Measurements from ENCODE around the gene TAMALIN.
A peak's percentile ranks its signal among the peaks of the same experiment; 100 is the strongest.

TAMALIN gene

DNA sequence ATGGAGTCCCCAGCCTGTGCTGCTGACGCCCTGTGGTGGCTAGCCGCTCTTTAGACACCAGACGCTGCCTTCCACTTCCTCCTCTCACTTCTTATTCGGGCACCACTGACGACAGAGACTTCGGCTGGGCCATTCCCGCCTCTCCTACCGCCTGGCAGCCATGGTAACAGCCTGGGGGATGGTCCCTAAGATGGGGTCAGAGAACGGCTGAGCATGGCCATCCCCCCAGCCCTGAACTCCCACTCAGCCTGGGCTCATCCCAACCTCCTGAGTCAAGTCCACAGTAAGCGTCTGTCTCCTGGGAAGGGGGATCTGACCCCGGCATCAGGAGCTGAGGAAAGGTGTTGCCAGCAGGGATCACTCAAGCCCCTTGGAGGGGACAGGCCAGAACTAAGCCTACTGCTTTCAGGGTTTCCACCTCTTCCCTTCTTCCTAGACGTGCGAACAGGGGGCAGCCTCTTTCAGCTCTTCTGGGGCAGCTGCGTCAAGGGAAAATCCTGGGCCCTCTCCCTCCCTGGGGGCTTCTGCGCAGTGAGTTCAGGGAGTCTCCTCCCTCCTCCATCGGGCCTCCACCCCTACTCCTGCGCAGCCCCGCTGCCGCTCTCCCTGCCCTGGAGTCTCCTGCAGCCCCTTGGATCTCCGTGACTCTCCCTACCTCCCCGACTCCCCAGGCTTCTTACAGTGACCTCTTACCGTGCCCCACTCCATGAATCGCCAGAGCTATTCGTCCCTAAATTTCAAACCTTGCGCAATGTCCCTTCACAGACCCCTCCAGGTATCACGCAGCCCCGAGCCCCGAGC, 643 bp upstream of the TAMALIN start:
- peak overlapping the region; percentile 43 for H3K9ac ChIP-seq (ENCODE audit: low read length)
- peaks cover 2% of the 10 kb centered on the region for H3K4me1 ChIP-seq (ENCODE audit: control insufficient read depth, low read depth, low read length)
- H3K79me1 ChIP-seq (ENCODE audit: low read length), result no peaks in the 10 kb centered on the region
- H2BK120ac ChIP-seq (ENCODE audit: low read depth, low read length), result no peak overlapping the region
- DNase-seq, result peak; percentile 76
- no peak overlapping the region for H2BK5ac ChIP-seq (ENCODE audit: low read length)
- no peak overlapping the region for H2BK15ac ChIP-seq (replicated peaks; ENCODE audit: low read depth)
- no peak overlapping the region for H3K4me3 ChIP-seq (ENCODE audit: low read length)
- no peak overlapping the region for H2AK5ac ChIP-seq (ENCODE audit: low read length)
- peak overlapping the region; percentile 20 for H3K4me2 ChIP-seq (ENCODE audit: low read length)
- no peak overlapping the region for H3K23ac ChIP-seq (ENCODE audit: low read length)
- peak overlapping the region; percentile 62 for H3K56ac ChIP-seq (ENCODE audit: low read length)
- no peak overlapping the region for H4K5ac ChIP-seq (ENCODE audit: low read length)
- no CpG with 5 or more reads among the region's 28 CpGs for WGBS (ENCODE audit: extremely low coverage, insufficient coverage, low lambda C conversion rate)
- H3K4ac ChIP-seq (ENCODE audit: low read depth, low read length), result no peak overlapping the region
- H4K8ac ChIP-seq (ENCODE audit: low read depth, low read length), result no peak overlapping the region
- no peaks in the 10 kb centered on the region for H3K27me3 ChIP-seq (ENCODE audit: insufficient read depth, low read length, poor library complexity)
- H3K27ac ChIP-seq (ENCODE audit: low read depth, low read length), result no peak overlapping the region
- no peaks in the 10 kb centered on the region for H3K79me2 ChIP-seq (ENCODE audit: control insufficient read depth, insufficient read depth, low read length)
- no peak overlapping the region for H3K18ac ChIP-seq (ENCODE audit: low read length)
- no peaks in the 10 kb centered on the region for H3K36me3 ChIP-seq (ENCODE audit: control insufficient read depth, insufficient read depth, low read length)

DNA sequence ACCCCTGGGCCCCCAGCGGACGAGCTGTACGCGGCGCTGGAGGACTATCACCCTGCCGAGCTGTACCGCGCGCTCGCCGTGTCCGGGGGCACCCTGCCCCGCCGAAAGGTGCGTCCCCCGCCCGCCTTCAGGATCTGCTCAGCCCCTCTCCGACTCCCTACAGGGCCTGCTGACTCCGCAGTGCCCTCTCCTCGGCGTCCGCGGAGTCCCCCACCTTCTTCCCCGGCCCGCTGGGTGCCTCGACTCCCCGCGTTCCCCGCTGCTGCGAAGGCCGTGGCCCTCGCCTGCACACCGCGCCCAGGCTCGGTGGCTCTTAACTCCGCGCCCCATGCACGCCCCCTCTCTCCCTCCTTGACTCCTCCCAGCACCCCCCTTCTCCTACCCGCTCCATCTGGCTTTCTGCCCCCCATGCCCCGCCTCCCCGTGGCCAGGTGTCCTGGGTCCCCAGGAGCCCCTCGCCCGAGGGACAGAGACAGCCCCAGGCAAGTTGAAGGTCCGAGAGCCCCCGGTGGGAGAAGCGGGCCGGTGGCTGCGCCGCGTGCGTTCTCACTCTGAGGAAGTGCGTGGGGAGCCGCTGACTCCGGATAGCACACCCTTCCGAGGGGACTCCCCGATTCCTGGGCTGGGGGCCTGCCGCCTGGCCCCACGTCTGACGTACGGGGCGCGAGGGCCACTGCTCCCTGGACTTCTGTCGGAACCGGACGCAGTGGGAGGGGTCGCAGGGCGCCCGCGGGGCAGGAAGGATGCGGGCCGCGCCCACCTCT, 594 bp downstream of the TAMALIN start:
- Histone ChIP-seq H3K18ac (ENCODE audit: low read length) (peak overlapping the region; percentile 35), H3K4ac (ENCODE audit: low read depth, low read length) (no peak overlapping the region), H2AK5ac (ENCODE audit: low read length) (no peak overlapping the region), H3K56ac (ENCODE audit: low read length) (peak overlapping the region; percentile 91), H3K27me3 (ENCODE audit: insufficient read depth, low read length, poor library complexity) (no peaks in the 10 kb centered on the region), H3K23ac (ENCODE audit: low read length) (peak overlapping the region; percentile 81), H2BK15ac (replicated peaks; ENCODE audit: low read depth) (no peak overlapping the region), H3K36me3 (ENCODE audit: control insufficient read depth, insufficient read depth, low read length) (no peaks in the 10 kb centered on the region), H2BK120ac (ENCODE audit: low read depth, low read length) (no peak overlapping the region), H4K8ac (ENCODE audit: low read depth, low read length) (no peak overlapping the region), H2BK5ac (ENCODE audit: low read length) (no peak overlapping the region), H3K79me1 (ENCODE audit: low read length) (no peaks in the 10 kb centered on the region), H4K5ac (ENCODE audit: low read length) (no peak overlapping the region), H3K79me2 (ENCODE audit: control insufficient read depth, insufficient read depth, low read length) (no peaks in the 10 kb centered on the region), H3K9ac (ENCODE audit: low read length) (peak overlapping the region; percentile 82), H3K4me2 (ENCODE audit: low read length) (peak overlapping the region; percentile 92), H3K4me1 (ENCODE audit: control insufficient read depth, low read depth, low read length) (peaks cover 2% of the 10 kb centered on the region), H3K4me3 (ENCODE audit: low read length) (peak overlapping the region; percentile 51), H3K27ac (ENCODE audit: low read depth, low read length) (no peak overlapping the region)
- DNase-seq, result no peak
- no CpG with 5 or more reads among the region's 72 CpGs for WGBS (ENCODE audit: extremely low coverage, insufficient coverage, low lambda C conversion rate)

DNA sequence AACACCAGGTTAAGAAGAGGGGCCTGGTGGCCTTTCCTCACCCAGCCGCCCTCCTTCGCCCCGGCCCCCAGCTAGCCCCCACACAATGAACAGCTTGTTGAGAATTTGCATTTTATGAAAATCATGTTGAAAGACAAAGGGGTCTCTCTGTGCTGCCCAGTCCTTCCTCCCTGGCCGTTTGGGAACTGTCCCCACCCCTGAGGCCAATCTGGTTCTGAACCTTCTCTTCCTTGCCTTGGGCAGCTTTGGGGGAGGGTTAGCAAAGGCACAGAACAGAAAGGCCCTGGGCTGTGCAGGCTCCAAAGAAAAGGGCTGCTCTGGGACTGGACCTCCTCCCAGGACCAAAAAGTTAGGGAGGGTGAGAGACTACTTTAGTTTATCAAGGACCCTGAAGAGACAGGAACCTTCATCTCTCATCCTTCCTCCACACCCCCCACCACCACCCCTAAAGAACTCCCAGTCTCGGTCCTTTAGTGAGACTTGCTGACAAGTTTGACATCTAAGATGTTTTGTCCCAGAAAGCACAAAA, 1.3 kb downstream of the TAMALIN start:
- Histone ChIP-seq H2AK5ac (ENCODE audit: low read length) (no peak overlapping the region), H3K36me3 (ENCODE audit: control insufficient read depth, insufficient read depth, low read length) (no peaks in the 10 kb centered on the region), H4K5ac (ENCODE audit: low read length) (no peak overlapping the region), H3K18ac (ENCODE audit: low read length) (no peak overlapping the region), H3K9ac (ENCODE audit: low read length) (peak overlapping the region; percentile 82), H2BK120ac (ENCODE audit: low read depth, low read length) (no peak overlapping the region), H4K8ac (ENCODE audit: low read depth, low read length) (no peak overlapping the region), H3K79me2 (ENCODE audit: control insufficient read depth, insufficient read depth, low read length) (no peaks in the 10 kb centered on the region), H3K56ac (ENCODE audit: low read length) (peak overlapping the region; percentile 91), H3K4ac (ENCODE audit: low read depth, low read length) (no peak overlapping the region), H3K4me2 (ENCODE audit: low read length) (peak overlapping the region; percentile 92), H3K79me1 (ENCODE audit: low read length) (no peaks in the 10 kb centered on the region), H2BK5ac (ENCODE audit: low read length) (no peak overlapping the region), H3K4me1 (ENCODE audit: control insufficient read depth, low read depth, low read length) (peaks cover 2% of the 10 kb centered on the region), H2BK15ac (replicated peaks; ENCODE audit: low read depth) (no peak overlapping the region), H3K4me3 (ENCODE audit: low read length) (no peak overlapping the region), H3K23ac (ENCODE audit: low read length) (no peak overlapping the region), H3K27me3 (ENCODE audit: insufficient read depth, low read length, poor library complexity) (no peaks in the 10 kb centered on the region), H3K27ac (ENCODE audit: low read depth, low read length) (no peak overlapping the region)
- no peak for DNase-seq
- no CpG with 5 or more reads among the region's 5 CpGs for WGBS (ENCODE audit: extremely low coverage, insufficient coverage, low lambda C conversion rate)

DNA sequence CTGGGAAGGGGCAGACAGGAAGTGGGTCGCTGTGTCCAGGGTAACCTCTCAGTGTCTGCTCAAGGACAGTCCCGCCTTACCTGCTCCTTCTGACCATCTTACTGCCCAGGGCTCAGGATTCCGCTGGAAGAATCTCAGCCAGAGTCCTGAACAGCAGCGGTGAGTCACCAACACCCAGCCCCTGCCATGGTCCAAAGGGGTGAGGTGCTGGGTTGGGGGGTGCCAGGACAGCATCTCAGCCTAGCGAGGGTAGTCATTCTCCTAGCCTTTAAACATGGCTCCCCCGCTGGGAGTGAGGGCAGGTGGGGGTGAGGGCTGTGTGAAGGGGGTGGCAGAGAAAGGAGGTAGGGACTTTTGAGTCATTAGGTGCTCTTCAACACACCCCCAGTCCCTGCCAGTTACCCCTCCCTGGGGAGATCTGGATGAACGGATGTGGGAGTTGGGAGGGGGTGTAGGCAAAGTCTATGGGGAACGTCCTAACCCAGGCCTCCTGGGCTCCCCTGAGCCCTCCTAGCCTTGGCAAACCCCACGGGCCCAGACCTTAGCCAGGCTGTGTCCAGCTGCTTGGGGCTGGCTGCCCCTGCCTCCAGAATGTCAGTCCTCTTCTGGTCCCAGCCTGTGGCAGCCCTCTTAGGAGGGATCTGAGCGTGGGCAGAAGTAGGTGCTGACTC, 2.5 kb downstream of the TAMALIN start:
- Histone ChIP-seq H2BK15ac (replicated peaks; ENCODE audit: low read depth) (no peak overlapping the region), H2AK5ac (ENCODE audit: low read length) (no peak overlapping the region), H4K8ac (ENCODE audit: low read depth, low read length) (no peak overlapping the region), H3K9ac (ENCODE audit: low read length) (peak overlapping the region; percentile 18), H3K4me2 (ENCODE audit: low read length) (no peak overlapping the region), H3K4me1 (ENCODE audit: control insufficient read depth, low read depth, low read length) (peaks cover 4% of the 10 kb centered on the region), H3K23ac (ENCODE audit: low read length) (no peak overlapping the region), H3K36me3 (ENCODE audit: control insufficient read depth, insufficient read depth, low read length) (no peaks in the 10 kb centered on the region), H3K18ac (ENCODE audit: low read length) (no peak overlapping the region), H2BK120ac (ENCODE audit: low read depth, low read length) (no peak overlapping the region), H3K79me1 (ENCODE audit: low read length) (no peaks in the 10 kb centered on the region), H3K56ac (ENCODE audit: low read length) (no peak overlapping the region), H3K4me3 (ENCODE audit: low read length) (no peak overlapping the region), H3K27ac (ENCODE audit: low read depth, low read length) (no peak overlapping the region), H3K4ac (ENCODE audit: low read depth, low read length) (no peak overlapping the region), H2BK5ac (ENCODE audit: low read length) (no peak overlapping the region), H3K79me2 (ENCODE audit: control insufficient read depth, insufficient read depth, low read length) (no peaks in the 10 kb centered on the region), H4K5ac (ENCODE audit: low read length) (no peak overlapping the region), H3K27me3 (ENCODE audit: insufficient read depth, low read length, poor library complexity) (no peaks in the 10 kb centered on the region)
- WGBS (ENCODE audit: extremely low coverage, insufficient coverage, low lambda C conversion rate), result no CpG with 5 or more reads among the region's 10 CpGs
- DNase-seq, result no peak

DNA sequence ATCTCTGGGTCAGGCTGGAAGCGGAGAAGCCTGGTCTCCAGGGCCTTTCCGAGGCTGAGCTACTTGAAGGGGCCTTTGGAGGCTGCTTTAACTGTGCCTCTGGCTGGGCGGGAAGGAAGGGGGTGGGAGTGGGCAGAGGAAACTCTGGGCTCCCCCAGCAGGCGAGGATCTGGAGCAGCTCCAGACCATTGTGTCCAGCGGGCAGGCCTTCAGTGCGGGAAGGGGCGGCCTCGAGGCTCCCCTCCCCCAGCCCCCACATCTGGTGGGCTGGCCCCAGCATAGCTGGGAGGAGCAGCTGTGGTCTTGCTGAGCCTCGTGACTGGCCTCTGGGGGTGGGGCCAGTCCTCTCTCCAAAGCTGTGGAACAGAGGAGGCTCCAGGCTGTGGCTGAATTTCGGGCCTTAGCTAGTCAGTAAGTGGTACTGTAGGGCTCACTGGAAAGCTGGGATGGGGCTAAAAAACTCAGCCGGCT, 3.4 kb downstream of the TAMALIN start:
- Histone ChIP-seq H2BK5ac (ENCODE audit: low read length) (no peak overlapping the region), H3K27me3 (ENCODE audit: insufficient read depth, low read length, poor library complexity) (no peaks in the 10 kb centered on the region), H3K4me3 (ENCODE audit: low read length) (no peak overlapping the region), H2BK120ac (ENCODE audit: low read depth, low read length) (peak overlapping the region; percentile 4), H3K18ac (ENCODE audit: low read length) (peak overlapping the region; percentile 54), H3K56ac (ENCODE audit: low read length) (peak overlapping the region; percentile 86), H3K9ac (ENCODE audit: low read length) (peak overlapping the region; percentile 72), H3K23ac (ENCODE audit: low read length) (no peak overlapping the region), H2BK15ac (replicated peaks; ENCODE audit: low read depth) (no peak overlapping the region), H2AK5ac (ENCODE audit: low read length) (no peak overlapping the region), H4K5ac (ENCODE audit: low read length) (no peak overlapping the region), H4K8ac (ENCODE audit: low read depth, low read length) (no peak overlapping the region), H3K79me1 (ENCODE audit: low read length) (no peaks in the 10 kb centered on the region), H3K4me2 (ENCODE audit: low read length) (no peak overlapping the region), H3K4ac (ENCODE audit: low read depth, low read length) (no peak overlapping the region), H3K4me1 (ENCODE audit: control insufficient read depth, low read depth, low read length) (peaks cover 4% of the 10 kb centered on the region), H3K79me2 (ENCODE audit: control insufficient read depth, insufficient read depth, low read length) (no peaks in the 10 kb centered on the region), H3K36me3 (ENCODE audit: control insufficient read depth, insufficient read depth, low read length) (no peaks in the 10 kb centered on the region), H3K27ac (ENCODE audit: low read depth, low read length) (peak overlapping the region; percentile 55)
- DNase-seq, result peak; percentile 96
- no CpG with 5 or more reads among the region's 11 CpGs for WGBS (ENCODE audit: extremely low coverage, insufficient coverage, low lambda C conversion rate)

Measured in mesendoderm (in vitro differentiated cells).